ENCODE measurements around the gene PSMB5. TPM values are rescaled to one million over a fixed set of nuclear protein-coding genes. Genes with fewer than 3 reads are reported as not detected.

PSMB5 gene
- total and polyA plus RNA-seq, 4 donors, result 74.0 to 152 (median 95.4) TPM

GRCh38 chr14:23047034-23047634 lies 12.4 kb upstream of the PSMB5 start:
- DNase-seq (ENCODE audit: low spot score), result no peak
- no peaks in the 10 kb centered on the region for H3K9me3 ChIP-seq (ENCODE audit: control insufficient read depth in 4 of 4, low read length in 3 of 4)
- H3K4me3 ChIP-seq (ENCODE audit: low read depth in 1 of 3, low read length in 3 of 3), result no peak overlapping the region
- 81% methylated on average over 6 of the region's 6 CpGs for WGBS
- no peaks in the 10 kb centered on the region for H3K36me3 ChIP-seq (ENCODE audit: control insufficient read depth in 4 of 4, insufficient read depth in 3 of 4, low read depth in 1 of 4, low read length in 3 of 4)
- no peaks in the 10 kb centered on the region for H3K27me3 ChIP-seq (ENCODE audit: control insufficient read depth in 4 of 4, insufficient read depth in 4 of 4, low read length in 3 of 4)
- no peak overlapping the region for H3K9ac ChIP-seq (ENCODE audit: low read depth in 1 of 2, low read length in 2 of 2)
- peak overlapping the region in 1 of 2 donors; percentile 23 for H3K27ac ChIP-seq (ENCODE audit: low read depth in 1 of 2, low read length in 2 of 2)
- TF ChIP-seq FOXA1 (IDR thresholded peaks at IDR 0.05), result no peak
- no peak for TF ChIP-seq CTCF (IDR thresholded peaks at IDR 0.05; ENCODE audit: low read depth, low read length, missing input control)
- TF ChIP-seq EGR1 (IDR thresholded peaks at IDR 0.05; ENCODE audit: low read depth in 2 of 2), result no peak
- TF ChIP-seq HNF4A (conservative IDR thresholded peaks at IDR 0.05), result no peak
- no peak for TF ChIP-seq REST (IDR thresholded peaks at IDR 0.05)
- TF ChIP-seq ATF3 (IDR thresholded peaks at IDR 0.05), result no peak
- H3K4me1 ChIP-seq (ENCODE audit: control insufficient read depth in 4 of 4, insufficient read depth in 4 of 4, low read length in 3 of 4), result peaks cover 0 to 3% (median 0%) of the 10 kb centered on the region in 4 donors

- no peak for TF ChIP-seq REST (IDR thresholded peaks at IDR 0.05)
- no peak for TF ChIP-seq SP1 (IDR thresholded peaks at IDR 0.05)
- no peak for TF ChIP-seq HNF4A (conservative IDR thresholded peaks at IDR 0.05)
- TF ChIP-seq HNF4G (IDR thresholded peaks at IDR 0.05), result no peak
- no peak for TF ChIP-seq ATF3 (IDR thresholded peaks at IDR 0.05)
- TF ChIP-seq EGR1 (IDR thresholded peaks at IDR 0.05; ENCODE audit: low read depth in 2 of 2), result no peak
- no peak for TF ChIP-seq YY1 (IDR thresholded peaks at IDR 0.05)
- TF ChIP-seq FOXA1 (IDR thresholded peaks at IDR 0.05), result no peak
- no peak for TF ChIP-seq MAX (IDR thresholded peaks at IDR 0.05)
- no peak for TF ChIP-seq RXRA (IDR thresholded peaks at IDR 0.05)
- TF ChIP-seq GABPA (IDR thresholded peaks at IDR 0.05 in 1 of 2, conservative IDR thresholded peaks at IDR 0.05 in 1 of 2), result no peak
- TF ChIP-seq JUND (IDR thresholded peaks at IDR 0.05), result no peak
- no peak for TF ChIP-seq TAF1 (conservative IDR thresholded peaks at IDR 0.05)
- no peak for TF ChIP-seq NR2F2 (IDR thresholded peaks at IDR 0.05)
- no peak for TF ChIP-seq FOXA2 (IDR thresholded peaks at IDR 0.05)
- Histone ChIP-seq H3K27ac (ENCODE audit: low read depth in 1 of 2, low read length in 2 of 2) (no peak overlapping the region), H3K9me3 (ENCODE audit: control insufficient read depth in 4 of 4, low read length in 3 of 4) (no peaks in the 10 kb centered on the region), H3K27me3 (ENCODE audit: control insufficient read depth in 4 of 4, insufficient read depth in 4 of 4, low read length in 3 of 4) (no peaks in the 10 kb centered on the region), H3K4me3 (ENCODE audit: low read depth in 1 of 3, low read length in 3 of 3) (no peak overlapping the region), H3K9ac (ENCODE audit: low read depth in 1 of 2, low read length in 2 of 2) (no peak overlapping the region), H3K4me1 (ENCODE audit: control insufficient read depth in 4 of 4, insufficient read depth in 4 of 4, low read length in 3 of 4) (peaks cover 0 to 3% (median 0%) of the 10 kb centered on the region in 4 donors), H3K36me3 (ENCODE audit: control insufficient read depth in 4 of 4, insufficient read depth in 3 of 4, low read depth in 1 of 4, low read length in 3 of 4) (no peaks in the 10 kb centered on the region)
- no peak for DNase-seq (ENCODE audit: low spot score)
- 89% methylated on average over 13 of the region's 13 CpGs for WGBS
These were observed 11.0 kb upstream of the PSMB5 start for GRCh38 chr14:23045419-23046357.
